PFSK-1 (cell line): Measurements from ENCODE around the gene SATB2.

ENCODE experiments used
- FOXP2 ChIP-seq: optimal IDR thresholded peaks from 2 replicates; pipeline ENCODE3; 2011; ENCODE audit warnings: borderline replicate concordance, control low read depth, inconsistent platforms; ENCODE audit not compliant: insufficient read depth; ENCODE audit errors: extremely low read length, extremely low read depth
- POLR2AphosphoS5 ChIP-seq: IDR thresholded peaks from 2 replicates; pipeline ENCODE4 v1.6.1; 2012; ENCODE audit warnings: low read depth, mild to moderate bottlenecking, control low read depth, low read length, moderate library complexity
- REST ChIP-seq, 2 experiments: IDR thresholded peaks; 2 replicates each; pipeline versions ENCODE4 v1.6.1 to v1.8.0; 2011 to 2012; ENCODE audit warnings: low read depth in 2 of 2, low read length in 2 of 2, control low read depth in 1 of 2, inconsistent platforms in 1 of 2, mild to moderate bottlenecking in 1 of 2, moderate library complexity in 1 of 2; ENCODE audit not compliant: insufficient read depth in 1 of 2
- SIN3A ChIP-seq: IDR thresholded peaks from 2 replicates; pipeline ENCODE4 v1.6.1; 2012; ENCODE audit warnings: mild to moderate bottlenecking, low read length, moderate library complexity, borderline replicate concordance; ENCODE audit not compliant: insufficient read depth
- TAF1 ChIP-seq: IDR thresholded peaks from 2 replicates; pipeline ENCODE4 v1.6.1; 2012; ENCODE audit warnings: low read length, control low read depth, borderline replicate concordance; ENCODE audit not compliant: insufficient read depth

DNA sequence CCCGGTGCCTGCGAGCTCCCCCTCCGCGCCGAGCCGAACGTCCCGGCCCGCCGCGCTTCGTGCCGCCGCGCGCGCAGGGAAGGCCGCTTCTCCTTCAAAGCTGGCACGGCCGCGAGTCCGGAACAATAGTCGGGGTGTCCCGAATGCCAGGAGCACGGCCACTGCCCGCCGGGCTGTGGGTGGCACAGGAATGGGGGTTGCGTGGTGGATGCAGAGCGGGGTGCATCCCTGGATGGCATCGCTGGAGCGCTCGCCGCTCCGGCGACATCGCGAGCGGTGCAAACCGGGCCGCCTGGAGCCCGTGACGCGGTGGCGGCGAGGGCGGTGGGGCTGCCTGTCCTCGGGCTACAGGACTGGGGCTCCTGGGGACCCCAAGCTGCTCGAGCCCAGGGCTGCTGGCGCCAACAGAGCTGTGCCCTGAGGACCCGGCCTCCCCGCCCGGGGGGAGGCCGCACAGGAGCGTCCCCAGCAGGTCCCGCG, 1.1 kb upstream of the SATB2 start:
- no peak for TF ChIP-seq REST (IDR thresholded peaks at IDR 0.05; ENCODE audit: insufficient read depth in 1 of 2, low read depth in 2 of 2, low read length in 2 of 2)
- no peak for TF ChIP-seq POLR2AphosphoS5
- no peak for TF ChIP-seq TAF1
- no peak for TF ChIP-seq SIN3A
- TF ChIP-seq FOXP2: no peak
